DND-41 (cell line): Measurements from ENCODE around the gene CCDC80.

Experiments
- CTCF ChIP-seq: IDR thresholded peaks from 2 replicates; pipeline ENCODE4 v1.5.1; 2012; ENCODE audit warnings: borderline replicate concordance, low read length, moderate library complexity, mild to moderate bottlenecking; ENCODE audit not compliant: poor library complexity, severe bottlenecking; ENCODE audit errors: extremely low read depth
- EZH2 ChIP-seq: IDR thresholded peaks from 3 replicates; pipeline ENCODE4 v1.6.1; 2012; ENCODE audit warnings: borderline replicate concordance, low read depth, mild to moderate bottlenecking, moderate library complexity, low read length, inconsistent platforms; ENCODE audit not compliant: severe bottlenecking

- no peak for TF ChIP-seq CTCF
- no peak for TF ChIP-seq EZH2
Measured at GRCh38 chr3:112564940-112565305, 76.0 kb downstream of the CCDC80 start.
